Endothelial cell of umbilical vein (primary cell): ENCODE data around the gene MPG. TPM values are rescaled to one million over a fixed set of nuclear protein-coding genes. Genes with fewer than 3 reads are reported as not detected.

ENCODE experiments used
- BruUV-seq: library from RNA; stranded (reverse); fragments of 400-500 nt; replicated peaks from 2 replicates; lab custom pipeline; 2021; lab: Mats Ljungman, UMichigan
- CTCF ChIA-PET: fragments of 300-600, 350-600 bp; sonication (Branson Sonifier 250); formaldehyde crosslinking; loops from one replicate; lab custom pipeline; 2021; ENCODE audit warnings: antibody characterized with exemption, inconsistent platforms; lab: Charles Lee
- POLR2A ChIA-PET: fragments of 300-600, 350-600 bp; sonication (Branson Sonifier 250); formaldehyde crosslinking; loops from one replicate; lab custom pipeline; 2021; ENCODE audit warnings: antibody characterized with exemption, inconsistent platforms; lab: Charles Lee
- DNase-seq: peaks from one replicate; pipeline ENCODE4 v3.0.0-alpha.2; 2011; ENCODE audit warnings: low read depth, low spot score
- FAIRE-seq: peaks from 2 replicates; lab custom pipeline; 2011; peaks lifted over from hg19 to GRCh38; lab: Jason Lieb, UNC
- H2AFZ ChIP-seq: 2 replicates; pipeline ENCODE4 v1.6.0; 2012; ENCODE audit warnings: low read depth, low read length, control low read depth, inconsistent platforms
- H3K27ac ChIP-seq: 2 replicates; pipeline ENCODE4 v1.5.1; 2011; ENCODE audit warnings: low read depth, mild to moderate bottlenecking, control low read depth, low read length, moderate library complexity; ENCODE audit not compliant: insufficient read depth
- H3K27me3 ChIP-seq, 2 experiments: 2 replicates each; pipeline versions ENCODE4 v1.6.0 to v1.6.1; 2011; ENCODE audit warnings: low read length in 2 of 2, mixed read lengths in 1 of 2; ENCODE audit not compliant: control insufficient read depth in 2 of 2, insufficient read depth in 2 of 2
- H3K36me3 ChIP-seq, 2 experiments: 2 replicates in 1 of 2; 3 replicates in 1 of 2; pipeline ENCODE4 v1.5.1; 2011; ENCODE audit warnings: low read length in 2 of 2, mild to moderate bottlenecking in 1 of 2, moderate library complexity in 1 of 2; ENCODE audit not compliant: control insufficient read depth in 2 of 2, insufficient read depth in 2 of 2; ENCODE audit errors: extremely low read depth in 1 of 2
- H3K4me1 ChIP-seq: 3 replicates; pipeline ENCODE4 v1.5.1; 2011; ENCODE audit warnings: mild to moderate bottlenecking, low read length; ENCODE audit not compliant: control insufficient read depth, insufficient read depth; ENCODE audit errors: extremely low read depth
- H3K4me2 ChIP-seq: 2 replicates; pipeline ENCODE4 v1.6.1; 2011; ENCODE audit warnings: low read length, control low read depth, mixed read lengths; ENCODE audit not compliant: insufficient read depth
- H3K4me3 ChIP-seq, 3 experiments: fragments of 200-600 bp in 1 of 3; sonication (generic), shearing (Covaris generic) in 1 of 3; replicated peaks in 1 of 3; 2 replicates each; pipeline ENCODE4 v1.5.1; 2011 to 2016; ENCODE audit warnings: control low read depth in 3 of 3, low read length in 3 of 3, mild to moderate bottlenecking in 2 of 3, inconsistent platforms in 1 of 3, low read depth in 1 of 3, moderate library complexity in 1 of 3; ENCODE audit not compliant: insufficient read depth in 1 of 3
- H3K79me2 ChIP-seq: 2 replicates; pipeline ENCODE4 v1.6.0; 2012; ENCODE audit warnings: low read length, inconsistent platforms; ENCODE audit not compliant: control insufficient read depth, insufficient read depth
- H3K9ac ChIP-seq: replicated peaks from 2 replicates; pipeline ENCODE3; 2011; ENCODE audit warnings: low read length, control low read depth; ENCODE audit not compliant: insufficient read depth; ENCODE audit errors: extremely low read depth
- H3K9me1 ChIP-seq: replicated peaks from 3 replicates; pipeline ENCODE4 v1.6.0; 2011; ENCODE audit warnings: mild to moderate bottlenecking, low read length; ENCODE audit not compliant: control insufficient read depth, insufficient read depth; ENCODE audit errors: extremely low read depth
- H3K9me3 ChIP-seq: replicated peaks from 2 replicates; pipeline ENCODE4 v1.5.1; 2012; ENCODE audit warnings: low read length, inconsistent platforms; ENCODE audit not compliant: control insufficient read depth, insufficient read depth
- H4K20me1 ChIP-seq: replicated peaks from 2 replicates; pipeline ENCODE3; 2011; ENCODE audit warnings: mild to moderate bottlenecking, low read length; ENCODE audit not compliant: control insufficient read depth, insufficient read depth; ENCODE audit errors: extremely low read depth
- EZH2 ChIP-seq: IDR thresholded peaks from 2 replicates; pipeline ENCODE4 v1.6.1; 2012; ENCODE audit warnings: borderline replicate concordance, low read depth, mild to moderate bottlenecking, moderate library complexity, low read length, inconsistent platforms; ENCODE audit not compliant: severe bottlenecking
- FOS ChIP-seq: IDR thresholded peaks from 2 replicates; pipeline ENCODE4 v1.6.1; 2011; ENCODE audit warnings: mild to moderate bottlenecking, low read length, moderate library complexity, borderline replicate concordance; ENCODE audit not compliant: insufficient read depth
- GATA2 ChIP-seq: IDR thresholded peaks from 2 replicates; pipeline ENCODE4 v1.7.0; 2011; ENCODE audit warnings: low read depth, mild to moderate bottlenecking, moderate library complexity, mixed read lengths, low read length; ENCODE audit not compliant: insufficient read length, insufficient read depth
- JUN ChIP-seq: IDR thresholded peaks from 2 replicates; pipeline ENCODE4 v1.6.1; 2011; ENCODE audit warnings: borderline replicate concordance, low read depth; ENCODE audit not compliant: insufficient read length, insufficient read depth
- MAX ChIP-seq: IDR thresholded peaks from 2 replicates; pipeline ENCODE4 v1.6.1; 2011; ENCODE audit not compliant: insufficient read depth, insufficient read length
- MYC ChIP-seq: IDR thresholded peaks from one replicate; pipeline ENCODE4 v1.6.1; 2011; ENCODE audit warnings: mild to moderate bottlenecking, low read depth, low read length
- POLR2A ChIP-seq: IDR thresholded peaks from 2 replicates; pipeline ENCODE4 v1.6.1; 2012; ENCODE audit warnings: low read depth, mild to moderate bottlenecking, control low read depth, low read length
- POLR2AphosphoS5 ChIP-seq: IDR thresholded peaks from 2 replicates; pipeline ENCODE4 v1.6.1; 2012; ENCODE audit warnings: low read depth, mild to moderate bottlenecking, control low read depth, low read length, moderate library complexity; ENCODE audit not compliant: insufficient read depth
- dilution Hi-C: fragments of 300-500 bp; cut with MboI; formaldehyde crosslinking; loops from one replicate; pipeline ENCODE4 v1.15.0; 2019; ENCODE audit warnings: low sequenced_read_pairs; ENCODE audit not compliant: extremely low pct_ligation_motif_present
- intact Hi-C: fragments of 100-400 bp; cut with micrococcal nuclease; formaldehyde crosslinking; loops from one replicate; pipeline ENCODE4 v1.10.0; 2022
- polyA plus RNA-seq, 4 experiments: library from polyadenylated mRNA; depleted of rRNA in 3 of 4; stranded (reverse) in 3 of 4; unstranded in 1 of 4; fragments of >200 nt; gene quantifications; 2 replicates each; pipeline versions ENCODE4 v1.2.1 to v1.2.3, GENCODE V29; 2011 to 2012; ENCODE audit warnings: missing spikeins in 1 of 4
- total RNA-seq: library from RNA; stranded (reverse); gene quantifications from 2 replicates; pipeline ENCODE4 v1.2.3, GENCODE V29; 2021

Gene MPG
- total and polyA plus RNA-seq, 2 donors (not counting 3 experiments of a cell fraction or from before 2014, with no cell fraction given), result 70.5 to 140 TPM

- H3K9me1 ChIP-seq, result no peaks in the 10 kb centered on the region
- no peaks in the 10 kb centered on the region for H3K79me2 ChIP-seq
- FAIRE-seq (no peak), DNase-seq (no peak)
- no peaks in the 10 kb centered on the region for H4K20me1 ChIP-seq
- ChIA-PET POLR2A (no interaction called here), CTCF (interaction anchor here (1.2 to 17.6 kb wide), 3 partner anchors 21 to 271 kb away, joined by 5 to 790 read pairs (median 6); partner anchors contain the start of genes MPG and RHBDF1)
- peaks cover under 1 to 27% of the 10 kb centered on the region in 2 experiments for H3K36me3 ChIP-seq
- H3K27me3 ChIP-seq, result no peaks in the 10 kb centered on the region
- intact Hi-C loops, result no loop called here
- H3K9me3 ChIP-seq, result no peaks in the 10 kb centered on the region
- dilution Hi-C loops, result no loop called here
- no TSS peak for BruUV-seq
- H3K4me2 ChIP-seq, result no peak overlapping the region
- no peak overlapping the region for H2AFZ ChIP-seq
- H3K4me1 ChIP-seq, result no peaks in the 10 kb centered on the region
- H3K9ac ChIP-seq, result no peak overlapping the region
- H3K27ac ChIP-seq, result no peak overlapping the region
- H3K4me3 ChIP-seq, result no peak overlapping the region
- TF ChIP-seq POLR2AphosphoS5 (no peak), MYC (no peak), POLR2A (no peak), MAX (no peak), EZH2 (no peak), FOS (no peak), JUN (no peak), GATA2 (no peak)
Measured at GRCh38 chr16:91484-91883, 13.5 kb downstream of the MPG start.
